Gastrocnemius medialis (tissue), 4 donors: ENCODE measurements around the gene CPNE2.

ENCODE experiments used
- CTCF ChIP-seq, 5 experiments: fragments of 450-650 bp in 3 of 5; fragments of 200-600 bp in 2 of 5; sonication (generic) in 2 of 5; IDR thresholded peaks in 4 of 5; conservative IDR thresholded peaks in 1 of 5; 1 replicate in 4 of 5; 2 replicates in 1 of 5; pipeline ENCODE4 v1.5.1; 2016 to 2019; ENCODE audit warnings: antibody characterized with exemption in 5 of 5, mild to moderate bottlenecking in 3 of 5, moderate library complexity in 3 of 5
- POLR2A ChIP-seq, 2 donors: fragments of 450-650 bp; IDR thresholded peaks; one replicate each; pipeline ENCODE4 v1.6.1; 2017; ENCODE audit warnings: antibody characterized with exemption in 2 of 2, mild to moderate bottlenecking in 2 of 2, moderate library complexity in 2 of 2

- TF ChIP-seq POLR2A (IDR thresholded peaks at IDR 0.05) (no peak), CTCF (IDR thresholded peaks at IDR 0.05 in 4 of 5, conservative IDR thresholded peaks at IDR 0.05 in 1 of 5) (no peak)
These were observed 34.0 kb downstream of the CPNE2 start for GRCh38 chr16:57126411-57126810.
